NOMO-1 treated with dmso at 0.1 percent for 144 hours (cell line): ENCODE measurements around the gene SYPL1.

ENCODE experiments used
- DNase-seq: peaks from one replicate; lab custom pipeline; 2025; ENCODE audit not compliant: unreplicated experiment; lab: John Stamatoyannopoulos, UW

Gene SYPL1

DNA sequence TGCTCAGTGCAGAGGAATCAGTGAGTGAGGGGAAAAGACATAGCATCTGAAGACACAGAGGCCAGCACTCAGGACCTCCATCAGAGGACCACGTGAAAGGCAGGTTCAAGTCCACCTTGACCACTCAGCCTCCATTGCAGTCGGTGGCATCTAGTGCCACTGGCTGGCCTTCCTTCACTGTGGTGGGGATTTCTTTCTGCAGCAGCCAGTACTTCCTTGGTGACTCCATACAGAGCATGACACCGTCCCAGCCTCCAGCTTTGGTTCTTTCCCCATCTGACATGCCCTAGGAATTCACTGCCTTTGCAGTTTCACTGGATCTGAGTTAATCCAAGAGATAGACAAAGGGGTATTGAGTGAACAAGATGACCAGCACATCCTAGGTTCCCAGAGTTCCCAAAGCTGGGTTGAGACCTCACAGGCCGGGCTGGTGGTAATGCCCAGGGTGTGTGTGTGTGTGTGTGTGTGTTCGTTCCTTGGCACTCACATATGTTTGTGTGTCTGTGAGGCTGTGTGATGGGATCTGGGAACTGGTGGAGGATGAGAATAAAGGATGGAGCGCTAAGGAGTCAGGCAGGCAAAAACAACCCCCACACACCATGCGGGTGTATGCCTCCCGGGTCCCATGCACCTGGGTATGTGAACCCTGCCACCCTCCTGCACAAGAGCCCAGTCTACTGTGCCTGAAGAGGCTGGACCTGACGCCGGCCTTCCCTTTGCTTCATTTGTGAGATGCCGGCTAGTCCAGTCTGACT lies 57.8 kb downstream of the SYPL1 start:
- DNase-seq, result no peak

DNA sequence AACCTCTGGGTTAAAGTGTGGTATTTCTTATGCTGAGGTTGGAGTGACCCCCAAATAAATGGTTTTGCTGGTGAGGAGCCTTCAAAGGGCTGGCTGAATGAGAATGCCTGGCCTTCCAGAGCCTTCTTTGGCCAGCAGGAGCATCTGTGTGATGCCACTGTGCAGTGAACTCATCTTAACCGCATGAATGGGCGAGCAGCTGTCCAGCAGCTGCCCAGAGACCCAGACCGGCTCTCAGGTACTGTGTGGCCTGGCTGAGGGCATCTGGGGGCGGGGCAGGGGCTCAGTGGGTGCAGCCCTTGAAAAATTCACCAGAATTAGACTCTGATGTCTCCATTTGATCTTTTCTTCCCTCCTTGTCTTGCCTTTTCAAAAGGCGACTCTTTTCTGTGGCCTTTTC lies 59.0 kb downstream of the SYPL1 start:
- no peak for DNase-seq

DNA sequence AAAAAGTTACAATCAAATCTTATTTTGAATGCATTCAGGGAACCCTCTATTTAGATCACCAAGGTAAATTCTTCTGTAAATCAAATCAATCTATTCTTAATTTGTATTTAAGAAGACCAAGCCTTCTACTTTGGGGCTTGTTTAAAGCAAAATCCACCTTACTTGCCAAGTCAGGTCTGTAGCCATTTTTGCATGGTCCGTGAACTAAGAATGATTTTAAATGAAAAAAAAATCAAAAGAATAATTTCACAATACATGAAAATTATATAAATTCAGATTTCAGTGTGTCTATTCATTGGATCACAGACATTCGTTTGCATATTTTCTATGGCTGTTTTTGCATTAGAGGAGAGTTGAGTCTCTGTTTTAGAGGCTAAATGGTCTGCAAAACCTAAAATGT lies 59.4 kb downstream of the SYPL1 start:
- no peak for DNase-seq

DNA sequence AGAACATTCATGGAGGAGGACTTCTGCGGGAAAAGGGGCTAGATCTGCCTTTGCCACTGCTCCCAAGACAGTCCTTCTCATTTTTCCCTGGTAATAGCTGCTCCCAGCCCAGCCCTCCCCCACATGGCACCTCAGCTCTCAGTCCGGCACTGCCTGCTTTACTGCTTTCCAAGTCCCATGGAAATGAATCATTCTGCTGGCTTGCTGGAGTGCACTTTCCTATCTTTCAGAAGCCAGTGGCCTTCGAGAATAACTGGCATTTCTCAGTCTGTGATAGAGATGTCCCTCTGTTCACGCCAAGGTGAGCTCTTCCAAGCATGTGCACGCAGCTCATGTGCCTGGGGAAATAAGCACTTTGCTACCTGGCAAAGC lies 61.4 kb downstream of the SYPL1 start:
- no peak for DNase-seq

DNA sequence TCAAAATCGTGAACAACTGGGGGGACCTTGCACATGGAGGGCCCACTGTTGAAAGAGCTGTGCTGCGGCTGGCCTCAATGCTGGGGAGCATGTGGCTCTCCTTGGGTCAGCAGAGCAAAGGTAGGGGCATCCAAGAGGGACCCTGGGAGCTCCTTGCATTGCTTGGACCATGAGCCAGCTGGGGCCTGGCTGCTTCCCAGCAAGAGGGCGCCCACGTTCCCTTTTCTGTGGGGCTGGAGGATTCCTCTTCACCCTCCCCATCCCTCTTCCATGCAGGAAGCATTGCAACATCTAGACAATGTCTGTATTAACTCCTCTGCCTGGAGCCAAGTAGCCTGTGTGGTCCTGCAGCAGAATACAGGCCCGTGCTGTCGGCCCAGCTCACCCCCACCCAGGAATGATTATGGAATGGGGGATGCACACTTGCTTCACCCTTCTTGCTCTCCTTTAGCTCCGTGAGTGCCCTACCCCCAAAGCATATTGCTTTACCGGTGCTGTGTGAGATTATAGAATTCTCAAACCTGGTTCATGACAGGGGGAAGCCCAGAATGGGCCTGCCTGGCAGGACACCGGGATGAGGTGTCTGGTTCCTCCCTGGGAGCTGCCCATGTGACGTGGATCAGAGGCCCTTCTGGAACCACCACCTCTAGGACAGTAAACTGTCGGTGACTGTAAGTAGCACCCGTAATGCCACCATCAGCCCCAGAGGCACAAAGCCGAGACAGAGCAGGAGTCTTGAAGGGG lies 61.9 kb downstream of the SYPL1 start:
- DNase-seq, result no peak

DNA sequence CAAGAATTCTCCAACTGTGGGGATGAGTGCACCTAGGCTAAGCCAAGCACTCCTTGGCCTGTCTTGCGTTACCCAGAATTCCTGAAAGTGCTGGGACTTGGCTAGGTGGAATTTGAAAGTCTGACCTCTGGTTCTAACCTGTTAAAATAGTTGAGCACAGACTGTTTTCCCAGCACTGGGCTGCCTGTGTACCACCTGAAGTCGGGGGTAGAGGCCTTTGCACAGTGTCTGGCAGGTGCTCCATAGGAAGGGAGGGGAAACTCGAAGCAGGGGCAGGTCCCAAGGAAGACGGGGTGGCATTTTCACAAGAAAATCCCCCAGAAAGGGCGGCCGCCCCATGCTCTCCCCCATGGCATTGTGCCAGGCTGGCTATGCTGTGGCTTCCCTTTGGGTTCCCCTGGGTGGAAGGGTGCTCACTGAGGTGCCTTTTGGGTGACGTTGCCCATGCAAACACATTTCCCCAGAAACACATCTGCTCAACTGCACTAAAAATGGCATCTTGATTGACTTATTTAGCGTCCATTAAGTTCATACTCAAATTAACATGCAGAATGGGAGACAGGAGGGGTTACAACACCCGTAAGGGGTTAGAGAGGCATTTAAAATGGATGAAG lies 62.9 kb downstream of the SYPL1 start:
- DNase-seq, result no peak

DNA sequence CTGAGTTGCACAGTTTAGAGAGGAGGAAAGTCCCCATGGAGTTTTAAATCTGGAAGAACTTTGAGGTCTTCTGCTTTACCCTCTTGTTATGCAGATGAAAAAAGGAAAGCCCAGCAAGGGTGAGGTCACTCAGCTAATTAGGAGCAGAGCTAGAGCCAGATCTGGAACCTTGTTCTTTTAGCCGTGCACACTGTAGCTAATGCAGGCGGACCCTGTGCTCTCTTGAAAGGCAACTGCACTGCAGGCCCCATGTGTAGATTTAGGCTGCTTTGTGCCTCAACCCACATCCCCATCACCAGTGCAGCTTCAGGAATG lies 63.4 kb downstream of the SYPL1 start:
- no peak for DNase-seq

DNA sequence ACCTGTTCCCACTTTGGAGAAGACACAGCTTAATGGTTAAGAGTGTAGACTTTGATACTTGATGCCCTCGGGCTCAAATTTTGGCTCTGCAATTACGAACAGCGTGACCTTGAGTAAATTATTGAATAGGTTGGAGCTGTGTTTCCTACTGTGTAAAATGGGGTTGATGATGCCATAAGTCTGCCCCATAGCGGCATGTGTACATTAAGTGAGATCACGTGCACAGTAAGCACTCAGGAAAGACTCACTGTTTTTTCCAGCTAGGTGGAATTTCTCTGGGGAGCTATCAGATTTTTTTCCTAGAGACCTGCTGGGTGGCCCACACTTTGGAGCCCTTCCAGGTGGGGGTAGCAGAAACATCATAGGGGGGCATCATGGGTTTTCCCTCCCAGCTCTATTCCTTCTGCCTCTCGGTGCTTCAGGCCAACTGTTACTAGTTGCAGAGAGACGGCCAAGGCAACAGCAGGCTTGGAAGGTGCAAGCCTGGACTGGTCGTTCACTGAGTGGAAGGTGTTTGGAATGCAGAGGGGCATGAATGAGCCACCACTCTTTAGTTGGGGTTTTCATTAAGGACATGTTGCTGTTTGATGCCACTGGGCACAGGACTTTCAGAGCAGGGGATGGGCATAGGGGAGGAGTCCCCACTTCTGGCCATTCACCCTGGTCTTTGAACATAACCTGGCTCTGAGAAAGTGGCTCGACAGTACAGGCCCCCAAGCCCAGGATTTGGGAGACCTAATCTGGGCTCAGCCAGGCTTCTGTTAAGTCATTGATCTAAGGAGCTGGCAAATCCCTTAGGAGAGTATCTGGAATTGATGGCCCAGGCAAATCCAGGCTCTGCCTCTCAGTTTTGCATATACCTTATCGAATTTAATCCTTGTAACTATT lies 64.0 kb downstream of the SYPL1 start:
- DNase-seq, result no peak

DNA sequence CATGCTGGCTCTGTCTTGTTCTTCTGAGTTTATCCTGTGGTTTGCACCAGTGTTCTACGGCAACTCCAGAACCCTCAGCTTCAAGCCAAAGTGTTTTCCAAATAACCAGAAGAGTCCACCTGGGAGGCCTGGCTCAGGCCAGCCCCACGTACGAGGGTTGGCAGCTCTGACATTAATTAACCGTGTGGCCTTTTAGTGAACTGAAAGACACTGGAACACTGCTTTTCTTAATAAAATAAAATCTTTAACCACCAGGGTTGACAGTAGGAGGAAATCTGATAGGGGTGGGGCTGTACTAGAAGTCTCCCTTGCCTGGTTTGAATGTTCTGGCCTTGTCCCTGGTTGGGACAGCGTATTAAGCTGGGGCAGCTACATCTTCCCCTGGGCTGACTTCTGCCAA lies 64.9 kb downstream of the SYPL1 start:
- DNase-seq, result no peak

DNA sequence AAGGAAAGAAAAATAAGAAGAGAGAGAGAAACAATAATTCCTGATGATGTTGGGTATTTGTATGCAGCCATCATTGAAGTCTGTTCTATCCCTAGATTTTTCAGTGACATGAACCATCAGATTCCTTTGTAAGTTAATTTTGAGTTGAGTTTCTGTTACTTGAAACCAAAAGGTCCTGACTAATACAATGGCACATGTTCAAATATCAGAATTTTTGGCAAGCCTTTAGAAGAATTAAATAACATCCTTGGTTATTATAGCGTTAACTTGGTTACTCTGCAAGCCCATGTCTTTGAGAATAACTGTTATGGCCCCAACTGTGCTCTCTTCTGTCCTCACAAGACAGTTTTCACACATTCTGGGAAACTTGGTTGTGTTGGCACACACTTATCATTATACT lies 66.5 kb downstream of the SYPL1 start:
- DNase-seq, result no peak

DNA sequence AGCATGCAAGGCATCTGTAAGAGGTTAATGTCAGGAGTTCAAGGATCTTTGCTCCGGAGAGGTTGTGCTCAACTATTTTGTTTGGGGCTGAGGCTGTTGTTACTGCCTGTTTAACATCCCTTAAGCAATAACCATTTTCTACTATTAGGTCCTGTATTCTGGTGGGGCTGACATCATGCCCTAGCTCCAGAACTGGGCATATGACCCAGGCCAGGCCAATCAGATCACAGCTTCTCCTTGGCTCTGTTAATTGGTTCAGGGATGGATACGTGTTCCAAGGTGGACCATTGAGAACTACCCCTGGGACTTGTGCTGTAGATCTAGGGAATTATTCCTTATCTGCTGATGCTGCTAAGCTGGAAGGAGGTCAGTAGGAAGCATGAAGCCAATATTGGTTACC lies 67.0 kb downstream of the SYPL1 start:
- no peak for DNase-seq

DNA sequence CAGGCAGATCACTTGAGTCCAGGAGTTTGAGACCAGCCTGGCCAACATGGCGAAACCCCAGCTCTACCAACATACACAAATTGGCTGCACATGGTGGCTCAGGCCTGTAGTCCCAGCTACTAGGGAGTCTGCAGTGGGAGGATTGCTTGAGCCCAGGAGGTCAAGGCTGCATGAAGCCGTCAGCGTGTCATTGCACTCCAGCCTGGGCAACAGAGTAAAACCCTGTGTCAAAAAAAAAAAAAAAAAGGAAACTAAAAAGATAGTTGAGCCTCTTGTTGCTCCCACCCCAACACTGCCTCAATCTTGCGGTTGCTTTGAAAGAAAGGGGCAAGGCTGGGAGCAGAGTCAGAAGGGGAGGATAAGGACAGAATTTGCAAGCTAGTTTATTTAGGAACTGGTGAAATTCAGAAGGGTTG lies 69.9 kb downstream of the SYPL1 start:
- no peak for DNase-seq

DNA sequence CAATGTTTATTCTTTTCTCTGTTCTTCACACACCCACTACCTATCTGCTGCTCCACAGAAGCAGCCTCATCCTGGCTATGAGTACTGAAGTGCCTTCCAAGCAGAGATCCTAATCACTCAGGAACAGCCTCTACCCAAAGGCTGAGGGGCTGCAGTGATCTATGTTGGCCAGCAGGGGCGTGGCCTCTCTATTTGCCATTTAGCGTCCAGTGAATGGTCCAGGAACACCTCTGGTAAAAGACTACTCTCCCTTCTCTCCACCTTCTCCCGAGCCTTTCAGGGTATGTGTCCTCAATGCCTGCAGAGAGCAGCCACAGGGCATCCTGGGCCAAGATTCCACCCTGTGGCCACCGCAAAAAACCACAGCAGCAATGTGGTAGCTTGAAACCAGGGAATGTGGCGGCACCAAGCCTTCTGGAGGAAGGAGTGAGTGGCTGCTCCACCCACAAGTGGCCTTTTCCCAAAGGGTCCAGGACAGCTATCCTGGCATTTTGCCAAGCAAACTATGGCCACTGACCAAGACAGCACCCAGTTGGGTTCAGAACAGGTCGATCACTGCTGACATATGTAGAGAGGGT lies 70.9 kb downstream of the SYPL1 start:
- no peak for DNase-seq
